A673 (cell line): ENCODE measurements around the gene STX1B. TPM values are rescaled to one million over a fixed set of nuclear protein-coding genes. Genes with fewer than 3 reads are reported as not detected.

Source experiments
- total RNA-seq: library from RNA; stranded (reverse); gene quantifications from 2 replicates; pipeline ENCODE4 v1.2.3, GENCODE V29; 2021

The STX1B gene
- total RNA-seq, 1 experiment from 2014 or later: 0.62 TPM

Other genes with a start within 250 kb of the STX1B start
- gene CFAP119, start 248.6 kb downstream of the STX1B start, total RNA-seq: 11.7 and 14.1 TPM in 2 replicates
- gene RNF40, start 248.3 kb downstream of the STX1B start, total RNA-seq: 132 and 145 TPM in 2 replicates
- 25.3 and 26.9 TPM in 2 replicates for gene ZNF629, start 223.4 kb downstream of the STX1B start, total RNA-seq
- gene BCL7C, start 116.6 kb downstream of the STX1B start, total RNA-seq: 28.2 and 34.7 TPM in 2 replicates
- 1.4 and 1.6 TPM in 2 replicates for gene CTF1, start 114.0 kb downstream of the STX1B start, total RNA-seq
- gene FBXL19, start 87.1 kb downstream of the STX1B start, total RNA-seq: 37.0 and 39.3 TPM in 2 replicates
- 2.1 and 4.3 TPM in 2 replicates for gene ORAI3, start 61.6 kb downstream of the STX1B start, total RNA-seq
- 31.4 and 37.1 TPM in 2 replicates for gene SETD1A, start 52.9 kb downstream of the STX1B start, total RNA-seq
- gene HSD3B7, start 25.4 kb downstream of the STX1B start, total RNA-seq: 0.85 and 0.95 TPM in 2 replicates
- 31.2 and 35.1 TPM in 2 replicates for gene STX4, start 22.9 kb upstream of the STX1B start, total RNA-seq
- gene ZNF668, start 63.6 kb upstream of the STX1B start, total RNA-seq: 16.5 and 19.8 TPM in 2 replicates
- gene ZNF646, start 63.8 kb upstream of the STX1B start, total RNA-seq: 26.6 and 27.9 TPM in 2 replicates
- 3.1 and 4.0 TPM in 2 replicates for gene PRSS53, start 78.3 kb upstream of the STX1B start, total RNA-seq
- 85.0 and 98.3 TPM in 2 replicates for gene VKORC1, start 84.2 kb upstream of the STX1B start, total RNA-seq
- gene BCKDK, start 97.7 kb upstream of the STX1B start, total RNA-seq: 36.6 and 40.6 TPM in 2 replicates
- 65.4 and 70.6 TPM in 2 replicates for gene KAT8, start 107.0 kb upstream of the STX1B start, total RNA-seq
- not detected in 2 replicates for gene PRSS8, start 125.1 kb upstream of the STX1B start, total RNA-seq
- 0.41 and 0.72 TPM in 2 replicates for gene PRSS36, start 139.4 kb upstream of the STX1B start, total RNA-seq
- gene FUS, start 169.5 kb upstream of the STX1B start, total RNA-seq: 1,134 and 1,264 TPM in 2 replicates
- gene PYCARD, start 192.1 kb upstream of the STX1B start, total RNA-seq: 1.8 and 2.0 TPM in 2 replicates
- gene TRIM72, start 203.5 kb upstream of the STX1B start, total RNA-seq: 0.04 TPM in 1 of 2 replicates, not detected in the other
- gene PYDC1, start 206.5 kb upstream of the STX1B start, total RNA-seq: not detected in 2 replicates
- 0.35 and 0.92 TPM in 2 replicates for gene ITGAM, start 249.3 kb upstream of the STX1B start, total RNA-seq